K562 (cell line): ENCODE results near the gene IL17F. TPM values are rescaled to one million over a fixed set of nuclear protein-coding genes. Genes with fewer than 3 reads are reported as not detected.

Experiments used
- ATAC-seq: fragments of 200-7000 bp; cut with Tn5 transposase; 3 replicates; pipeline ENCODE4 v1.9.1; 2020; ENCODE audit warnings: moderate library complexity
- BruUV-seq: library from RNA; stranded (reverse); fragments of 400-500 nt; replicated peaks from 2 replicates; lab custom pipeline; 2021; lab: Mats Ljungman, UMichigan
- CTCF ChIA-PET: fragments of 300-600 bp; formaldehyde crosslinking; extraction: SDS; loops from one replicate; lab custom pipeline; 2021; ENCODE audit warnings: low intra/inter-chr PET ratio; lab: Yijun Ruan, JAX
- POLR2A ChIA-PET: fragments of 300-600, 350-650 bp; sonication (Branson Sonifier 250); formaldehyde crosslinking; extraction: SDS; loops from one replicate; lab custom pipeline; 2021; ENCODE audit warnings: antibody characterized with exemption, inconsistent platforms; lab: Yijun Ruan, JAX
- DNase-seq, 4 experiments: peaks; one replicate each; pipeline versions ENCODE4 v3.0.0 to v3.0.0-alpha.2; 2011 to 2018; ENCODE audit warnings: low spot score in 3 of 4, mixed read lengths in 3 of 4; ENCODE audit errors: extremely low read depth in 1 of 4
- FAIRE-seq: peaks from 2 replicates; lab custom pipeline; 2011; peaks lifted over from hg19 to GRCh38; lab: Jason Lieb, UNC
- H2AFZ ChIP-seq: 2 replicates; pipeline ENCODE4 v1.6.0; 2011; ENCODE audit warnings: low read depth, low read length, control low read depth, inconsistent platforms
- H3K27ac ChIP-seq: fragments of 200-600 bp; 3 replicates; pipeline ENCODE4 v1.8.0; 2011; ENCODE audit warnings: low read depth, mild to moderate bottlenecking, control low read depth, inconsistent platforms, low read length, moderate library complexity, mixed read lengths; ENCODE audit errors: extremely low read depth
- H3K27me3 ChIP-seq, 2 experiments: fragments of 300-600 bp in 1 of 2; 2 replicates in 1 of 2; 3 replicates in 1 of 2; pipeline versions ENCODE4 v1.6.0 to v1.8.0; 2011; ENCODE audit warnings: inconsistent platforms in 2 of 2, low read length in 2 of 2, mild to moderate bottlenecking in 1 of 2, mixed read lengths in 1 of 2, moderate library complexity in 1 of 2; ENCODE audit not compliant: control insufficient read depth in 2 of 2, insufficient read depth in 2 of 2
- H3K36me3 ChIP-seq: fragments of 300-600 bp; 3 replicates; pipeline ENCODE4 v1.8.0; 2011; ENCODE audit warnings: mild to moderate bottlenecking, low read length, inconsistent platforms; ENCODE audit not compliant: control insufficient read depth, insufficient read depth
- H3K4me1 ChIP-seq, 2 experiments: fragments of 200-600 bp in 1 of 2; replicated peaks in 1 of 2; 2 replicates in 1 of 2; 3 replicates in 1 of 2; pipeline versions ENCODE4 v1.5.1 to v1.8.0; 2011; ENCODE audit warnings: inconsistent platforms in 2 of 2, low read length in 2 of 2, mild to moderate bottlenecking in 1 of 2, mixed read lengths in 1 of 2, moderate library complexity in 1 of 2; ENCODE audit not compliant: control insufficient read depth in 2 of 2, insufficient read depth in 2 of 2
- H3K4me2 ChIP-seq: 2 replicates; pipeline ENCODE4 v1.6.1; 2011; ENCODE audit warnings: low read length, control low read depth, inconsistent platforms, mixed read lengths; ENCODE audit not compliant: insufficient read depth
- H3K4me3 ChIP-seq: fragments of 200-600 bp; sonication (generic), shearing (Covaris generic); 2 replicates; pipeline ENCODE4 v1.5.1; 2016; ENCODE audit warnings: control low read depth, inconsistent platforms
- H3K79me2 ChIP-seq: fragments of 200-600 bp; 3 replicates; pipeline ENCODE4 v1.8.0; 2011; ENCODE audit warnings: low read length, inconsistent platforms; ENCODE audit not compliant: control insufficient read depth, insufficient read depth
- H3K9ac ChIP-seq, 2 experiments: 2 replicates each; pipeline versions ENCODE4 v1.6.0 to v1.6.1; 2011; ENCODE audit warnings: low read depth in 2 of 2, low read length in 2 of 2, control low read depth in 1 of 2, inconsistent platforms in 1 of 2, mild to moderate bottlenecking in 1 of 2, mixed read lengths in 1 of 2; ENCODE audit not compliant: insufficient read depth in 1 of 2
- H3K9me1 ChIP-seq: one replicate; pipeline ENCODE4 v1.6.0; 2011; ENCODE audit warnings: inconsistent platforms, mild to moderate bottlenecking, low read length, moderate library complexity; ENCODE audit not compliant: control insufficient read depth, insufficient read depth
- H3K9me3 ChIP-seq: replicated peaks from 2 replicates; pipeline ENCODE4 v1.5.1; 2011; ENCODE audit warnings: low read depth, low read length, inconsistent platforms; ENCODE audit not compliant: control insufficient read depth, insufficient read depth
- H4K20me1 ChIP-seq: replicated peaks from 2 replicates; pipeline ENCODE4 v1.6.1; 2011; ENCODE audit warnings: low read length, inconsistent platforms, mixed read lengths; ENCODE audit not compliant: control insufficient read depth, insufficient read depth
- ELF2 ChIP-seq: fragments of 250-450 bp; sonication (Bioruptor Pico); IDR thresholded peaks from 2 replicates; pipeline ENCODE4 v1.5.0; 2021; ENCODE audit warnings: mild to moderate bottlenecking
- NR2C2 ChIP-seq, 2 experiments: fragments of 200-800 bp in 1 of 2; sonication (Bioruptor generic) in 1 of 2; sonication (generic) in 1 of 2; formaldehyde crosslinking in 1 of 2; IDR thresholded peaks; 2 replicates each; pipeline versions ENCODE4 v1.6.1 to v1.8.0; 2016 to 2022; ENCODE audit warnings: mild to moderate bottlenecking in 1 of 2, missing compliant biosample characterization in 1 of 2, missing genetic modification characterization in 1 of 2, missing genetic modification reagents in 1 of 2
- NRF1 ChIP-seq, 2 experiments: fragments of 450-650 bp; IDR thresholded peaks in 1 of 2; conservative IDR thresholded peaks in 1 of 2; 2 replicates each; pipeline ENCODE4 v1.6.1; 2014; ENCODE audit warnings: mild to moderate bottlenecking in 2 of 2
- WGBS: fragments of 100-300 bp; shearing (Covaris generic); methylation state at CpG from one replicate; pipeline ENCODE4 v1.1.6; 2016; ENCODE audit warnings: low coverage, mixed read lengths; ENCODE audit not compliant: insufficient coverage; ENCODE audit errors: missing lambda C conversion rate; 5-methylcytosine and 5-hydroxymethylcytosine counted together
- in situ Hi-C: fragments of 300-500 bp; cut with MboI; formaldehyde crosslinking; loops from 4 replicates; pipeline ENCODE4 v1.15.0; 2018; ENCODE audit warnings: inconsistent platforms, mixed read lengths
- intact Hi-C: fragments of 100-400 bp; cut with micrococcal nuclease; formaldehyde crosslinking; loops from 2 replicates; pipeline ENCODE4 v1.14.2; 2022
- polyA plus RNA-seq, 8 experiments: library from polyadenylated mRNA; depleted of rRNA in 4 of 8; stranded (reverse) in 5 of 8; unstranded in 3 of 8; fragments of >200 nt; fragmentation: Nextera tagmentation in 2 of 8; fragmentation: Illumina TruSeq in 1 of 8; extraction: Ambion mirVana in 2 of 8; extraction: Trizol in 1 of 8; gene quantifications; 2 replicates each; pipeline versions ENCODE4 v1.2.1 to v1.2.3, GENCODE V29; 2011 to 2014; ENCODE audit warnings: inconsistent platforms in 1 of 8, missing spikeins in 1 of 8
- total RNA-seq, 7 experiments: library from RNA; depleted of rRNA in 6 of 7; stranded (reverse); fragments of >200 nt in 6 of 7; fragmentation: Illumina TruSeq in 2 of 7; extraction: Trizol in 2 of 7; gene quantifications; 2 replicates each; pipeline versions ENCODE4 v1.2.1 to v1.2.3, GENCODE V29; 2011 to 2021; ENCODE audit warnings: low replicate concordance in 1 of 7
- TF ChIP-seq, protein P1 (sequence below), 2 experiments: fragments of 200-800 bp in 1 of 2; sonication (Bioruptor generic) in 1 of 2; sonication (generic) in 1 of 2; formaldehyde crosslinking in 1 of 2; IDR thresholded peaks in 1 of 2; conservative IDR thresholded peaks in 1 of 2; 2 replicates each; pipeline versions ENCODE4 v1.5.0 to v1.6.1; 2016 to 2020; ENCODE audit warnings: missing compliant biosample characterization in 1 of 2, missing genetic modification characterization in 1 of 2, missing genetic modification reagents in 1 of 2

IL17F gene
- total and polyA plus RNA-seq, 9 of the 15 experiments (the other 6 are each of a cell fraction or from before 2014, with no cell fraction given) = not detected

DNA sequence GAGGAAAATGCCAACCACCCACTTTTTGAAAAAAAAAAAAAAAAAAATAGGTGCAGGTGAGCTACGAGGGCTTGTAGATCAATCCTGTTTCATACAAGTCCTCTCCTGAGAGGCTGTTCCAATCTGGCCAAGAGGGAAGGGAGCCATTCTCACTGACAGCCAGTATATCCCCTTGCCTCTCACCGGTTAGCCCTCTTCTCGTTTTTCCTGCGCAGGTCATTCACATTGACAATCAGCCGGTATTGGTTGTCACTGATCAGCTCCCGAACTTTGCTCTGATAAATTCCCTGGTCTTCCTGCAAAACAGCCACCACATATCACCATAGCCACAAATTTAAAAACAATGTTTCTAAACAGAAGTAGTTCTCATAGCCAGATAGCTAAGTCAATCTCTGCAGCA, 38.8 kb upstream of the IL17F start:
- intact Hi-C loops (loop anchor here (10.0 kb wide), 1 partner anchor 232 kb away; no protein-coding TSS in a partner anchor), in situ Hi-C loops (no loop called here)
- Histone ChIP-seq H3K9ac (peak overlapping the region; percentile 87 to 91), H3K36me3 (peaks cover 56% of the 10 kb centered on the region), H3K9me1 (no peaks in the 10 kb centered on the region), H3K27me3 (no peaks in the 10 kb centered on the region), H2AFZ (no peak overlapping the region), H3K9me3 (no peaks in the 10 kb centered on the region), H3K4me2 (peak overlapping the region; percentile 86), H4K20me1 (peaks cover 3% of the 10 kb centered on the region; the same call in 1 of the 2 replicates), H3K79me2 (peaks cover 66% of the 10 kb centered on the region), H3K4me1 (peaks cover 6 to 24% of the 10 kb centered on the region in 2 experiments), H3K4me3 (peak overlapping the region; percentile 77), H3K27ac (no peak overlapping the region)
- 4% methylated on average over 6 of the region's 6 CpGs for WGBS
- ChIA-PET CTCF (no interaction called here), POLR2A (interaction anchor here (0.8 to 1.5 kb wide), 6 partner anchors 8 to 79 kb away, joined by 3 to 6 read pairs (median 3); partner anchors contain the start of gene PAQR8)
- no peak for DNase-seq
- no peak for FAIRE-seq
- ATAC-seq = no peak
- TF ChIP-seq NR2C2 (CRISPR knock-in tag; IDR thresholded peaks at IDR 0.05) (no peak), NR2C2 (tag; IDR thresholded peaks at IDR 0.05) (no peak), NRF1 (conservative IDR thresholded peaks at IDR 0.05 in 1 of 2, IDR thresholded peaks at IDR 0.05 in 1 of 2) (peak; percentile 52 to 56; a peak in 3 of 4 replicates), ELF2 (CRISPR knock-in tag) (no peak)
- TF ChIP-seq, protein P1, sequence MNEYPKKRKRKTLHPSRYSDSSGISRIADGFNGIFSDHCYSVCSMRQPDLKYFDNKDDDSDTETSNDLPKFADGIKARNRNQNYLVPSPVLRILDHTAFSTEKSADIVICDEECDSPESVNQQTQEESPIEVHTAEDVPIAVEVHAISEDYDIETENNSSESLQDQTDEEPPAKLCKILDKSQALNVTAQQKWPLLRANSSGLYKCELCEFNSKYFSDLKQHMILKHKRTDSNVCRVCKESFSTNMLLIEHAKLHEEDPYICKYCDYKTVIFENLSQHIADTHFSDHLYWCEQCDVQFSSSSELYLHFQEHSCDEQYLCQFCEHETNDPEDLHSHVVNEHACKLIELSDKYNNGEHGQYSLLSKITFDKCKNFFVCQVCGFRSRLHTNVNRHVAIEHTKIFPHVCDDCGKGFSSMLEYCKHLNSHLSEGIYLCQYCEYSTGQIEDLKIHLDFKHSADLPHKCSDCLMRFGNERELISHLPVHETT (CRISPR knock-in tag; conservative IDR thresholded peaks at IDR 0.05 in 1 of 2, IDR thresholded peaks at IDR 0.05 in 1 of 2) = no peak
- BruUV-seq = no TSS peak
